H1 (cell line): Measurements from ENCODE around the gene IQCM. TPM values are rescaled to one million over a fixed set of nuclear protein-coding genes. Genes with fewer than 3 reads are reported as not detected.
A peak's percentile ranks its signal among the peaks of the same experiment; 100 is the strongest.

Source experiments
- CTCF ChIA-PET: fragments of 300-600 bp; sonication (Branson Sonifier 250); formaldehyde crosslinking; loops from one replicate; lab custom pipeline; 2021; ENCODE audit not compliant: partially characterized antibody; lab: Charles Lee
- POLR2A ChIA-PET: fragments of 300-600 bp; sonication (Branson Sonifier 250); formaldehyde crosslinking; loops from one replicate; lab custom pipeline; 2021; ENCODE audit warnings: inconsistent platforms; ENCODE audit not compliant: partially characterized antibody; lab: Charles Lee
- DNase-seq, 2 experiments: peaks; one replicate each; pipeline versions ENCODE4 v3.0.0 to v3.0.0-alpha.2; 2010 to 2022; ENCODE audit warnings: low spot score in 2 of 2, low read depth in 1 of 2, mixed read lengths in 1 of 2
- FAIRE-seq: peaks from 2 replicates; lab custom pipeline; 2011; peaks lifted over from hg19 to GRCh38; lab: Jason Lieb, UNC
- H2AFZ ChIP-seq: 2 replicates; pipeline ENCODE4 v1.8.1; 2012; ENCODE audit warnings: low read length, inconsistent platforms
- H2AK5ac ChIP-seq: 2 replicates; pipeline ENCODE4 v1.6.1; 2013; ENCODE audit warnings: low read depth, low read length
- H2BK120ac ChIP-seq: replicated peaks from 2 replicates; pipeline ENCODE3; 2013; ENCODE audit warnings: low read depth, low read length, inconsistent platforms
- H2BK12ac ChIP-seq: 2 replicates; pipeline ENCODE4 v1.6.1; 2013; ENCODE audit warnings: low read depth, low read length
- H2BK15ac ChIP-seq: 2 replicates; pipeline ENCODE4 v1.6.1; 2013; ENCODE audit warnings: low read length
- H2BK20ac ChIP-seq: 2 replicates; pipeline ENCODE4 v1.6.1; 2013; ENCODE audit warnings: low read length
- H2BK5ac ChIP-seq: 2 replicates; pipeline ENCODE4 v1.6.1; 2013; ENCODE audit warnings: low read depth, low read length
- H3K14ac ChIP-seq: 2 replicates; pipeline ENCODE4 v1.6.1; 2013; ENCODE audit warnings: inconsistent platforms; ENCODE audit not compliant: insufficient read length
- H3K18ac ChIP-seq: 2 replicates; pipeline ENCODE4 v1.6.1; 2013; ENCODE audit warnings: low read length; ENCODE audit errors: extremely low read depth
- H3K23ac ChIP-seq: 2 replicates; pipeline ENCODE4 v1.6.1; 2013; ENCODE audit warnings: inconsistent platforms; ENCODE audit not compliant: insufficient read length
- H3K23me2 ChIP-seq: 2 replicates; pipeline ENCODE4 v1.6.1; 2013; ENCODE audit warnings: low read depth, low read length
- H3K27ac ChIP-seq: 2 replicates; pipeline ENCODE4 v1.6.1; 2011; ENCODE audit warnings: low read depth, low read length, inconsistent platforms
- H3K27me3 ChIP-seq, 4 experiments: replicated peaks in 1 of 4; 1 replicate in 1 of 4; 2 replicates in 3 of 4; pipeline versions ENCODE4 v1.6.1 to v1.8.1; 2011 to 2013; ENCODE audit warnings: low read length in 3 of 4, mild to moderate bottlenecking in 3 of 4, inconsistent platforms in 2 of 4, mixed read lengths in 2 of 4, moderate library complexity in 1 of 4; ENCODE audit not compliant: control insufficient read depth in 3 of 4, insufficient read depth in 3 of 4; ENCODE audit errors: extremely low read depth in 1 of 4
- H3K36me3 ChIP-seq, 4 experiments: 2 replicates each; pipeline versions ENCODE4 v1.6.1 to v1.8.1; 2011 to 2013; ENCODE audit warnings: mild to moderate bottlenecking in 4 of 4, low read length in 3 of 4, moderate library complexity in 2 of 4, control low read depth in 1 of 4, inconsistent platforms in 1 of 4; ENCODE audit not compliant: insufficient read depth in 4 of 4, control insufficient read depth in 2 of 4
- H3K4ac ChIP-seq: replicated peaks from 2 replicates; pipeline ENCODE3; 2013; ENCODE audit warnings: low read length, low read depth, mixed read lengths, inconsistent platforms; ENCODE audit not compliant: insufficient read length
- H3K4me1 ChIP-seq, 4 experiments: replicated peaks in 1 of 4; 1 replicate in 1 of 4; 2 replicates in 3 of 4; pipeline versions ENCODE4 v1.6.1 to v1.8.1; 2011 to 2013; ENCODE audit warnings: low read length in 3 of 4, inconsistent platforms in 2 of 4, mixed read lengths in 1 of 4; ENCODE audit not compliant: insufficient read depth in 4 of 4, control insufficient read depth in 3 of 4
- H3K4me2 ChIP-seq, 2 experiments: 2 replicates each; pipeline versions ENCODE4 v1.6.1 to v1.8.1; 2011 to 2013; ENCODE audit warnings: low read depth in 2 of 2, low read length in 2 of 2, control low read depth in 1 of 2, inconsistent platforms in 1 of 2, mild to moderate bottlenecking in 1 of 2; ENCODE audit not compliant: insufficient read depth in 1 of 2
- H3K4me3 ChIP-seq, 4 experiments: fragments of 200-600, 300-600 bp in 1 of 4; sonication (generic), shearing (Covaris generic), sonication (Bioruptor Twin) in 1 of 4; 2 replicates each; pipeline versions ENCODE4 v1.5.1 to v1.8.1; 2011 to 2016; ENCODE audit warnings: low read length in 4 of 4, low read depth in 3 of 4, control low read depth in 2 of 4, inconsistent platforms in 2 of 4, mild to moderate bottlenecking in 2 of 4, mixed read lengths in 1 of 4, moderate library complexity in 1 of 4; ENCODE audit not compliant: insufficient read depth in 2 of 4; ENCODE audit errors: extremely low read depth in 1 of 4
- H3K56ac ChIP-seq: replicated peaks from 2 replicates; pipeline ENCODE3; 2013; ENCODE audit warnings: low read depth, mild to moderate bottlenecking, mixed read lengths, low read length, inconsistent platforms; ENCODE audit not compliant: insufficient read length
- H3K79me1 ChIP-seq: 2 replicates; pipeline ENCODE4 v1.6.1; 2013; ENCODE audit warnings: low read depth, low read length, control low read depth
- H3K79me2 ChIP-seq, 2 experiments: 2 replicates each; pipeline versions ENCODE4 v1.6.1 to v1.8.1; 2012 to 2013; ENCODE audit warnings: low read length in 2 of 2, mild to moderate bottlenecking in 2 of 2, inconsistent platforms in 1 of 2; ENCODE audit not compliant: insufficient read depth in 2 of 2, control insufficient read depth in 1 of 2
- H3K9ac ChIP-seq, 4 experiments: replicated peaks in 1 of 4; 1 replicate in 1 of 4; 2 replicates in 3 of 4; pipeline versions ENCODE4 v1.6.1 to v1.8.1; 2011 to 2013; ENCODE audit warnings: low read depth in 3 of 4, low read length in 3 of 4, control low read depth in 2 of 4, mild to moderate bottlenecking in 2 of 4, moderate library complexity in 2 of 4, inconsistent platforms in 1 of 4; ENCODE audit errors: extremely low read depth in 1 of 4
- H3K9me3 ChIP-seq, 2 experiments: 2 replicates each; pipeline versions ENCODE4 v1.6.1 to v1.8.1; 2012 to 2013; ENCODE audit warnings: mild to moderate bottlenecking in 2 of 2, moderate library complexity in 2 of 2, control low read depth in 1 of 2, inconsistent platforms in 1 of 2, low read depth in 1 of 2, low read length in 1 of 2, mixed read lengths in 1 of 2; ENCODE audit not compliant: insufficient read depth in 2 of 2
- H4K20me1 ChIP-seq, 2 experiments: replicated peaks in 1 of 2; 2 replicates each; pipeline versions ENCODE3 to v1.8.1; 2011 to 2013; ENCODE audit warnings: inconsistent platforms in 2 of 2, low read length in 2 of 2, mild to moderate bottlenecking in 1 of 2; ENCODE audit not compliant: insufficient read depth in 2 of 2, control insufficient read depth in 1 of 2
- H4K5ac ChIP-seq: 2 replicates; pipeline ENCODE4 v1.6.1; 2013; ENCODE audit warnings: low read length, low read depth, mixed read lengths, inconsistent platforms; ENCODE audit not compliant: insufficient read length
- H4K8ac ChIP-seq: 2 replicates; pipeline ENCODE4 v1.8.0; 2013; ENCODE audit warnings: mild to moderate bottlenecking, moderate library complexity, low read length, inconsistent platforms; ENCODE audit not compliant: insufficient read depth; ENCODE audit errors: extremely low read depth
- H4K91ac ChIP-seq: replicated peaks from 2 replicates; pipeline ENCODE3; 2013; ENCODE audit warnings: low read length, mixed read lengths, inconsistent platforms; ENCODE audit not compliant: insufficient read length
- CEBPB ChIP-seq: IDR thresholded peaks from 2 replicates; pipeline ENCODE4 v1.6.1; 2012; ENCODE audit warnings: low read depth, low read length
- WGBS, 2 experiments: shearing (Covaris generic) in 1 of 2; methylation state at CpG; one replicate each; pipeline versions ENCODE4 v1.1.6 to v1.1.7; 2013 to 2015; ENCODE audit warnings: low lambda C conversion rate in 2 of 2, mixed read lengths in 2 of 2, inconsistent platforms in 1 of 2, low coverage in 1 of 2, missing lambda C conversion rate in 1 of 2; ENCODE audit not compliant: insufficient replicate concordance in 2 of 2, insufficient coverage in 1 of 2, insufficient read length in 1 of 2; ENCODE audit errors: extremely low coverage in 1 of 2, missing lambda C conversion rate in 1 of 2; 5-methylcytosine and 5-hydroxymethylcytosine counted together
- polyA plus RNA-seq, 7 experiments: library from polyadenylated mRNA; depleted of rRNA in 3 of 7; stranded (reverse) in 5 of 7; unstranded in 2 of 7; fragments of >200 nt in 5 of 7; fragments of 200-250 nt in 2 of 7; gene quantifications; 1 replicate in 5 of 7; 2 replicates in 1 of 7; 4 replicates in 1 of 7; pipeline versions ENCODE4 v1.2.1 to v1.2.3, GENCODE V29; 2011 to 2013; ENCODE audit warnings: missing spikeins in 2 of 7, mixed read lengths in 2 of 7
- total RNA-seq: library from RNA; stranded (reverse); fragmentation: NEBNext Ultra II Directional; extraction: Animal tissue kit (Norgen Biotek cat#: 25700); gene quantifications from 2 replicates; pipeline ENCODE4 v1.2.1, GENCODE V29; 2021

The IQCM gene
- total and polyA plus RNA-seq, 2 of the 8 experiments (the other 6 are each of a cell fraction or from before 2014, with no cell fraction given), result not detected

DNA sequence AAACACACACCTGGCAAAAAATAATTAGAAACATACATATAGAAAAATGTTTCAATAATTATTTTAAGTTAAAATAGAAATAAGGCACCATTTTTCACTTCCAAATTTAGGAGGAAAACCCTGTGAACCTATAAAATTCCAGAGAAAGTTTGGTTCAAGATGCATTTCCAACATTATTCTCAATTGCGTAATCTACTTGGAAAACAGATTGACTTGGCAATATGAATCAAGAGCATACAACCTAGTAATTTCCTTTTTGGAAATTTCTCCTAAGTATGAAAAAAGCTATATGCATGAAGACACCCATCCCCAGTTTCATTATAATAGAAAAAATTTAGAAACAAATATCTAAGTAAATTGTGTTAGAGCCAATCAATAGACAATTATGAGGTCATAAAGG lies 242.9 kb downstream of the IQCM start:
- Histone ChIP-seq H3K23me2 (no peaks in the 10 kb centered on the region), H3K4me3 (no peak overlapping the region), H3K4me1 (no peaks in the 10 kb centered on the region), H2BK5ac (no peak overlapping the region), H3K4me2 (no peak overlapping the region), H3K9ac (no peak overlapping the region), H3K18ac (no peak overlapping the region), H4K8ac (no peak overlapping the region), H3K4ac (no peak overlapping the region), H3K27ac (no peak overlapping the region), H2BK15ac (no peak overlapping the region), H3K14ac (no peak overlapping the region), H2AFZ (no peak overlapping the region), H3K56ac (no peak overlapping the region), H4K91ac (no peak overlapping the region), H3K79me2 (no peaks in the 10 kb centered on the region), H3K36me3 (no peaks in the 10 kb centered on the region), H3K79me1 (no peaks in the 10 kb centered on the region), H3K27me3 (no peaks in the 10 kb centered on the region), H3K23ac (no peak overlapping the region), H2BK120ac (no peak overlapping the region), H2BK20ac (no peak overlapping the region), H2AK5ac (no peak overlapping the region), H2BK12ac (no peak overlapping the region), H3K9me3 (no peaks in the 10 kb centered on the region), H4K5ac (no peak overlapping the region), H4K20me1 (no peaks in the 10 kb centered on the region)
- CTCF ChIA-PET, result interaction anchor here (1.2 kb wide), 1 partner anchor 22 kb away, joined by 3 read pairs; no protein-coding TSS in a partner anchor
- FAIRE-seq (no peak), DNase-seq (no peak)
- WGBS, 2 experiments, result 100% methylated on average over 1 of the region's 1 CpG; no CpG with 5 or more reads in 1 of the 2 experiments
- POLR2A ChIA-PET, result no interaction called here
- 0 out of 2 replicates have a peak, but pooled peaks have one; percentile 53 for TF ChIP-seq CEBPB
